Measurements from ENCODE around the gene TLNRD1. TPM values are rescaled to one million over a fixed set of nuclear protein-coding genes. Genes with fewer than 3 reads are reported as not detected.

TLNRD1 gene
- total RNA-seq, 2 donors from 2014 or later: 34.0 to 51.1 TPM

GRCh38 chr15:81023483-81024264 is 23.0 kb downstream of the TLNRD1 start:
- peak; percentile 74 for ATAC-seq (ENCODE audit: insufficient number of reproducible peaks, low FRiP score, low read depth)
- no peaks in the 10 kb centered on the region for H3K27me3 ChIP-seq (replicated peaks; ENCODE audit: insufficient read depth)
- H3K36me3 ChIP-seq: no peaks in the 10 kb centered on the region
- H3K4me1 ChIP-seq (ENCODE audit: control insufficient read depth in 1 of 2, low read depth in 2 of 2): peaks cover 0 to 6% of the 10 kb centered on the region in 2 donors
- peak overlapping the region; percentile 8 for H3K4me3 ChIP-seq
- no peak for TF ChIP-seq CTCF (IDR thresholded peaks at IDR 0.05)
- H3K9me3 ChIP-seq: no peaks in the 10 kb centered on the region
- H3K27ac ChIP-seq: peak overlapping the region; percentile 22 to 24
- DNase-seq (ENCODE audit: low spot score): no peak

- DNase-seq (ENCODE audit: low spot score) (no peak), ATAC-seq (ENCODE audit: insufficient number of reproducible peaks, low FRiP score, low read depth) (no peak)
Measured at GRCh38 chr15:81024265-81024872, 23.6 kb downstream of the TLNRD1 start.

GRCh38 chr15:81024936-81025335 is 24.2 kb downstream of the TLNRD1 start:
- ATAC-seq (ENCODE audit: insufficient number of reproducible peaks, low FRiP score, low read depth): no peak
- H3K4me3 ChIP-seq: no peak overlapping the region

More at GRCh38 chr15:81024265-81024872, 23.6 kb downstream of the TLNRD1 start:
- Histone ChIP-seq H3K36me3 (no peaks in the 10 kb centered on the region), H3K9me3 (no peaks in the 10 kb centered on the region), H3K4me1 (ENCODE audit: control insufficient read depth in 1 of 2, low read depth in 2 of 2) (peaks cover 0 to 6% of the 10 kb centered on the region in 2 donors), H3K27me3 (replicated peaks; ENCODE audit: insufficient read depth) (no peaks in the 10 kb centered on the region), H3K4me3 (no peak overlapping the region), H3K27ac (peak overlapping the region; percentile 22 to 24)
- no peak for TF ChIP-seq CTCF (IDR thresholded peaks at IDR 0.05)

GRCh38 chr15:81025721-81026370 is 25.1 kb downstream of the TLNRD1 start:
- no peaks in the 10 kb centered on the region for H3K36me3 ChIP-seq
- no peak overlapping the region for H3K4me3 ChIP-seq
- no peak for TF ChIP-seq CTCF (IDR thresholded peaks at IDR 0.05)
- no peaks in the 10 kb centered on the region for H3K9me3 ChIP-seq
- no peak for ATAC-seq (ENCODE audit: insufficient number of reproducible peaks, low FRiP score, low read depth)
- no peak overlapping the region for H3K27ac ChIP-seq
- no peak for DNase-seq (ENCODE audit: low spot score)
- peaks cover 0 to 6% of the 10 kb centered on the region in 2 donors for H3K4me1 ChIP-seq (ENCODE audit: control insufficient read depth in 1 of 2, low read depth in 2 of 2)
- H3K27me3 ChIP-seq (replicated peaks; ENCODE audit: insufficient read depth): no peaks in the 10 kb centered on the region

More at GRCh38 chr15:81024936-81025335, 24.2 kb downstream of the TLNRD1 start:
- Histone ChIP-seq H3K27me3 (replicated peaks; ENCODE audit: insufficient read depth) (no peaks in the 10 kb centered on the region), H3K36me3 (no peaks in the 10 kb centered on the region), H3K4me1 (ENCODE audit: control insufficient read depth in 1 of 2, low read depth in 2 of 2) (peaks cover 0 to 6% of the 10 kb centered on the region in 2 donors), H3K27ac (peak overlapping the region in 1 of 2 donors; percentile 22), H3K9me3 (no peaks in the 10 kb centered on the region)
- no peak for DNase-seq (ENCODE audit: low spot score)
- no peak for TF ChIP-seq CTCF (IDR thresholded peaks at IDR 0.05)

All from thoracic aorta (tissue), 2 donors.